HepG2 (cell line): ENCODE data around the gene UBAP1. TPM values are rescaled to one million over a fixed set of nuclear protein-coding genes. Genes with fewer than 3 reads are reported as not detected.
A peak's percentile ranks its signal among the peaks of the same experiment; 100 is the strongest.

ENCODE experiments used
- FOXO1 ChIP-seq: sonication (generic); formaldehyde crosslinking; IDR thresholded peaks from 2 replicates; pipeline ENCODE4 v1.4.0; 2020; ENCODE audit warnings: missing genetic modification reagents
- FOXP1 ChIP-seq, 2 experiments: fragments of 450-650 bp in 1 of 2; IDR thresholded peaks; 2 replicates each; pipeline ENCODE4 v1.6.1; 2017 to 2018; ENCODE audit warnings: antibody characterized with exemption in 1 of 2
- FOXP4 ChIP-seq: sonication (generic); formaldehyde crosslinking; IDR thresholded peaks from 2 replicates; pipeline ENCODE4 v1.4.0; 2020; ENCODE audit warnings: missing genetic modification reagents
- GATAD2A ChIP-seq: IDR thresholded peaks from 2 replicates; pipeline ENCODE4 v1.6.1; 2016
- KLF16 ChIP-seq, 2 experiments: sonication (generic) in 1 of 2; formaldehyde crosslinking in 1 of 2; IDR thresholded peaks; 2 replicates each; pipeline versions ENCODE4 v1.6.1 to v1.8.0; 2016 to 2023; ENCODE audit warnings: missing genetic modification reagents in 2 of 2, missing compliant biosample characterization in 1 of 2
- KLF6 ChIP-seq: IDR thresholded peaks from 2 replicates; pipeline ENCODE4 v1.8.0; 2016; ENCODE audit warnings: missing biosample characterization, missing genetic modification reagents
- LCORL ChIP-seq, 2 experiments: fragments of 450-650 bp in 1 of 2; sonication (generic) in 1 of 2; formaldehyde crosslinking in 1 of 2; IDR thresholded peaks; 2 replicates each; pipeline versions ENCODE4 v1.5.0 to v1.6.1; 2017 to 2020; ENCODE audit warnings: antibody characterized with exemption in 1 of 2, missing genetic modification reagents in 1 of 2
- MED1 ChIP-seq: sonication (generic); formaldehyde crosslinking; IDR thresholded peaks from 2 replicates; pipeline ENCODE4 v1.4.0; 2020; ENCODE audit warnings: missing genetic modification reagents
- MIXL1 ChIP-seq: IDR thresholded peaks from 2 replicates; pipeline ENCODE4 v1.6.1; 2016
- MXI1 ChIP-seq: IDR thresholded peaks from 3 replicates; pipeline ENCODE4 v1.6.1; 2012; ENCODE audit warnings: low read depth, low read length, inconsistent platforms, borderline replicate concordance
- ZMYM3 ChIP-seq: sonication (generic); formaldehyde crosslinking; IDR thresholded peaks from 2 replicates; pipeline ENCODE4 v1.5.1; 2020; ENCODE audit warnings: mild to moderate bottlenecking, missing genetic modification reagents
- ZNF180 ChIP-seq: sonication (generic); formaldehyde crosslinking; IDR thresholded peaks from 2 replicates; pipeline ENCODE4 v1.4.0; 2020; ENCODE audit warnings: low read depth, missing genetic modification reagents, borderline replicate concordance
- ZNF3 ChIP-seq: IDR thresholded peaks from 2 replicates; pipeline ENCODE4 v1.7.0; 2017; ENCODE audit warnings: inconsistent platforms
- ZNF451 ChIP-seq: sonication (generic); formaldehyde crosslinking; IDR thresholded peaks from 2 replicates; pipeline ENCODE4 v1.5.0; 2020; ENCODE audit warnings: mild to moderate bottlenecking, missing genetic modification reagents
- polyA plus RNA-seq, 8 experiments: library from polyadenylated mRNA; depleted of rRNA in 3 of 8; stranded (reverse) in 7 of 8; unstranded in 1 of 8; fragments of >200 nt; fragmentation: Illumina TruSeq in 4 of 8; extraction: Trizol in 4 of 8; gene quantifications; 2 replicates each; pipeline versions ENCODE4 v1.2.1 to v1.2.3, GENCODE V29; 2011 to 2016; ENCODE audit warnings: low read depth in 4 of 8, missing spikeins in 1 of 8, mixed read lengths in 1 of 8; ENCODE audit not compliant: insufficient read depth in 1 of 8
- total RNA-seq, 5 experiments: library from RNA; depleted of rRNA; stranded (reverse); fragments of >200 nt; fragmentation: Illumina TruSeq; extraction: Trizol; gene quantifications; 2 replicates each; pipeline ENCODE4 v1.2.3, GENCODE V29; 2016; ENCODE audit warnings: low read depth in 1 of 5
- TF ChIP-seq, protein P1 (sequence below): sonication (generic); formaldehyde crosslinking; conservative IDR thresholded peaks from 2 replicates; pipeline ENCODE4 v1.4.0; 2020; ENCODE audit warnings: mild to moderate bottlenecking, missing genetic modification reagents, moderate library complexity
- TF ChIP-seq, protein P2 (sequence below): IDR thresholded peaks from 2 replicates; pipeline ENCODE4 v1.6.1; 2012; ENCODE audit warnings: low read depth, low read length, improper control_type of control experiment
- TF ChIP-seq, protein P3 (sequence below): sonication (generic); formaldehyde crosslinking; IDR thresholded peaks from 2 replicates; pipeline ENCODE4 v1.4.0; 2020; ENCODE audit warnings: mild to moderate bottlenecking, missing genetic modification reagents, borderline replicate concordance
- TF ChIP-seq, protein P4 (sequence below): sonication (generic); formaldehyde crosslinking; IDR thresholded peaks from 2 replicates; pipeline ENCODE4 v1.5.0; 2020; ENCODE audit warnings: mild to moderate bottlenecking, missing genetic modification reagents, borderline replicate concordance

UBAP1 gene
- total and polyA plus RNA-seq, 2 of the 13 experiments (the other 11 are each of a cell fraction or from before 2014, with no cell fraction given), result 19.5 to 40.5 TPM

GRCh38 chr9:34158362-34158869 lies 20.4 kb upstream of the UBAP1 start (continued):
- TF ChIP-seq FOXP4 (peak; percentile 77), ZMYM3 (CRISPR knock-in tag) (peak; percentile 61), MIXL1 (peak; percentile 54; the same call in 1 of the 2 replicates), MXI1 (peak; percentile 61; the same call in 1 of the 3 replicates), LCORL (IDR thresholded peaks at IDR 0.05) (no peak), LCORL (CRISPR knock-in tag; IDR thresholded peaks at IDR 0.05) (0 out of 2 replicates have a peak, but pooled peaks have one; percentile 32), ZNF180 (no peak), FOXO1 (CRISPR knock-in tag) (peak; percentile 27; the same call in 1 of the 2 replicates), GATAD2A (CRISPR knock-in tag) (peak; percentile 59; the same call in 1 of the 2 replicates), MED1 (CRISPR knock-in tag) (peak; percentile 23; the same call in 1 of the 2 replicates), FOXP1 (IDR thresholded peaks at IDR 0.05) (peak; percentile 92), FOXP1 (CRISPR knock-in tag; IDR thresholded peaks at IDR 0.05) (peak; percentile 94), ZNF451 (CRISPR knock-in tag) (no peak), ZNF3 (CRISPR knock-in tag) (0 out of 2 replicates have a peak, but pooled peaks have one; percentile 22), KLF16 (CRISPR knock-in tag; IDR thresholded peaks at IDR 0.05) (peak in 1 of 2 experiments; percentile 43; a peak in 1 of 4 replicates), KLF6 (no peak)
- TF ChIP-seq, protein P1, sequence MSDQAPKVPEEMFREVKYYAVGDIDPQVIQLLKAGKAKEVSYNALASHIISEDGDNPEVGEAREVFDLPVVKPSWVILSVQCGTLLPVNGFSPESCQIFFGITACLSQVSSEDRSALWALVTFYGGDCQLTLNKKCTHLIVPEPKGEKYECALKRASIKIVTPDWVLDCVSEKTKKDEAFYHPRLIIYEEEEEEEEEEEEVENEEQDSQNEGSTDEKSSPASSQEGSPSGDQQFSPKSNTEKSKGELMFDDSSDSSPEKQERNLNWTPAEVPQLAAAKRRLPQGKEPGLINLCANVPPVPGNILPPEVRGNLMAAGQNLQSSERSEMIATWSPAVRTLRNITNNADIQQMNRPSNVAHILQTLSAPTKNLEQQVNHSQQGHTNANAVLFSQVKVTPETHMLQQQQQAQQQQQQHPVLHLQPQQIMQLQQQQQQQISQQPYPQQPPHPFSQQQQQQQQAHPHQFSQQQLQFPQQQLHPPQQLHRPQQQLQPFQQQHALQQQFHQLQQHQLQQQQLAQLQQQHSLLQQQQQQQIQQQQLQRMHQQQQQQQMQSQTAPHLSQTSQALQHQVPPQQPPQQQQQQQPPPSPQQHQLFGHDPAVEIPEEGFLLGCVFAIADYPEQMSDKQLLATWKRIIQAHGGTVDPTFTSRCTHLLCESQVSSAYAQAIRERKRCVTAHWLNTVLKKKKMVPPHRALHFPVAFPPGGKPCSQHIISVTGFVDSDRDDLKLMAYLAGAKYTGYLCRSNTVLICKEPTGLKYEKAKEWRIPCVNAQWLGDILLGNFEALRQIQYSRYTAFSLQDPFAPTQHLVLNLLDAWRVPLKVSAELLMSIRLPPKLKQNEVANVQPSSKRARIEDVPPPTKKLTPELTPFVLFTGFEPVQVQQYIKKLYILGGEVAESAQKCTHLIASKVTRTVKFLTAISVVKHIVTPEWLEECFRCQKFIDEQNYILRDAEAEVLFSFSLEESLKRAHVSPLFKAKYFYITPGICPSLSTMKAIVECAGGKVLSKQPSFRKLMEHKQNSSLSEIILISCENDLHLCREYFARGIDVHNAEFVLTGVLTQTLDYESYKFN (CRISPR knock-in tag), result 0 out of 2 replicates have a peak, but pooled peaks have one; percentile 28
- TF ChIP-seq, protein P2, sequence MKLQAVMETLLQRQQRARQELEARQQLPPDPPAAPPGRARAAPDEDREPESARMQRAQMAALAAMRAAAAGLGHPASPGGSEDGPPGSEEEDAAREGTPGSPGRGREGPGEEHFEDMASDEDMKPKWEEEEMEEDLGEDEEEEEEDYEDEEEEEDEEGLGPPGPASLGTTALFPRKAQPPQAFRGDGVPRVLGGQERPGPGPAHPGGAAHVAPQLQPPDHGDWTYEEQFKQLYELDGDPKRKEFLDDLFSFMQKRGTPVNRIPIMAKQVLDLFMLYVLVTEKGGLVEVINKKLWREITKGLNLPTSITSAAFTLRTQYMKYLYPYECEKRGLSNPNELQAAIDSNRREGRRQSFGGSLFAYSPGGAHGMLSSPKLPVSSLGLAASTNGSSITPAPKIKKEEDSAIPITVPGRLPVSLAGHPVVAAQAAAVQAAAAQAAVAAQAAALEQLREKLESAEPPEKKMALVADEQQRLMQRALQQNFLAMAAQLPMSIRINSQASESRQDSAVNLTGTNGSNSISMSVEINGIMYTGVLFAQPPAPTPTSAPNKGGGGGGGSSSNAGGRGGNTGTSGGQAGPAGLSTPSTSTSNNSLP, result peak; percentile 42; the same call in 1 of the 2 replicates
- TF ChIP-seq, protein P3, sequence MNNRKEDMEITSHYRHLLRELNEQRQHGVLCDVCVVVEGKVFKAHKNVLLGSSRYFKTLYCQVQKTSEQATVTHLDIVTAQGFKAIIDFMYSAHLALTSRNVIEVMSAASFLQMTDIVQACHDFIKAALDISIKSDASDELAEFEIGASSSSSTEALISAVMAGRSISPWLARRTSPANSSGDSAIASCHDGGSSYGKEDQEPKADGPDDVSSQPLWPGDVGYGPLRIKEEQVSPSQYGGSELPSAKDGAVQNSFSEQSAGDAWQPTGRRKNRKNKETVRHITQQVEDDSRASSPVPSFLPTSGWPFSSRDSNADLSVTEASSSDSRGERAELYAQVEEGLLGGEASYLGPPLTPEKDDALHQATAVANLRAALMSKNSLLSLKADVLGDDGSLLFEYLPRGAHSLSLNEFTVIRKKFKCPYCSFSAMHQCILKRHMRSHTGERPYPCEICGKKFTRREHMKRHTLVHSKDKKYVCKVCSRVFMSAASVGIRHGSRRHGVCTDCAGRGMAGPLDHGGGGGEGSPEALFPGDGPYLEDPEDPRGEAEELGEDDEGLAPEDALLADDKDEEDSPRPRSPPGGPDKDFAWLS (CRISPR knock-in tag), result no peak
- TF ChIP-seq, protein P4, sequence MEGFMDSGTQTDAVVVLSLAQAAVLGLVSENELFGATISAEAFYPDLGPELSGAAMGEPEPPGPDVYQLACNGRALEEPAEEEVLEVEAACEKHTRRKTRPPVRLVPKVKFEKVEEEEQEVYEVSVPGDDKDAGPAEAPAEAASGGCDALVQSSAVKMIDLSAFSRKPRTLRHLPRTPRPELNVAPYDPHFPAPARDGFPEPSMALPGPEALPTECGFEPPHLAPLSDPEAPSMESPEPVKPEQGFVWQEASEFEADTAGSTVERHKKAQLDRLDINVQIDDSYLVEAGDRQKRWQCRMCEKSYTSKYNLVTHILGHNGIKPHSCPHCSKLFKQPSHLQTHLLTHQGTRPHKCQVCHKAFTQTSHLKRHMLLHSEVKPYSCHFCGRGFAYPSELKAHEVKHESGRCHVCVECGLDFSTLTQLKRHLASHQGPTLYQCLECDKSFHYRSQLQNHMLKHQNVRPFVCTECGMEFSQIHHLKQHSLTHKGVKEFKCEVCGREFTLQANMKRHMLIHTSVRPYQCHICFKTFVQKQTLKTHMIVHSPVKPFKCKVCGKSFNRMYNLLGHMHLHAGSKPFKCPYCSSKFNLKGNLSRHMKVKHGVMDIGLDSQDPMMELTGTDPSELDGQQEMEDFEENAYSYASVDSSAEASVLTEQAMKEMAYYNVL, result no peak
